ENCODE measurements around the gene MCMBP.
"Not testable (repeated sequence)": the region's sequence is repeated elsewhere in the genome, so short reads cannot be mapped to it uniquely, and the experiment has no call there.

Gene MCMBP

DNA sequence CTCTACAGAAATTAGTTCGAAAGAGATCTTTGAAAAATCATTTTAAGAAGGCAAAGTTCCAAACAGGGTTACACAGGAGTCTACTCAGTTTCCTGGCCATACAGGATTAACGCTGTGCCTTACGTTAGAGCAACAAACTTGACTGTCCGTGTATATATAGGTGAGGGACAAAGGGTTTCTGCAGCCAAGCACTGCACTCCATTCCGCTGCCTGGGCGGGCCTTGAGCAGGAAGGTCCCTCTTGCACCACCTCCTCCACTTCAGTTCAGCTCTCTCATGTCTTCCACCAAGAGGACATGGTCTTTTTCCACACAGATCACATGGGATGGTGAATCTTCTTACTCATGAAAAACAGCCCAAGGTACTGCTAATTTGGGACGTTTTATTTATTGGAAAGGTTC lies 43.2 kb downstream of the MCMBP start:
- DNase-seq, result no peak

DNA sequence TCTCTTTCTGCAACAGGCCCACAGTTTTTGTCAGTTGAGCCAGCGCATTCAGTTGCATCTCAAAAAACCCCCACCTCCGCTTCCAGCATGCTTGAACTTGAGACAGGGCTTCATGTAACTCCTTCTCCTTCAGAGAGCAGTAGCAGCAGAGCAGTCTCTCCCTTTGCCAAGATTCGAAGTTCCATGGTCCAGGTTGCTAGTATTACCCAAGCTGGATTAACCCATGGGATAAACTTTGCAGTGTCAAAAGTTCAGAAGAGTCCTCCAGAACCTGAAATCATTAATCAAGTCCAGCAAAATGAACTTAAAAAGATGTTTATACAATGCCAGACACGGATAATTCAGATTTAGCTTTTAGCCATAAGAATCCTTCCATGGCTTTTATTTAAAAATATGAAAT lies 45.2 kb downstream of the MCMBP start:
- no peak for DNase-seq

DNA sequence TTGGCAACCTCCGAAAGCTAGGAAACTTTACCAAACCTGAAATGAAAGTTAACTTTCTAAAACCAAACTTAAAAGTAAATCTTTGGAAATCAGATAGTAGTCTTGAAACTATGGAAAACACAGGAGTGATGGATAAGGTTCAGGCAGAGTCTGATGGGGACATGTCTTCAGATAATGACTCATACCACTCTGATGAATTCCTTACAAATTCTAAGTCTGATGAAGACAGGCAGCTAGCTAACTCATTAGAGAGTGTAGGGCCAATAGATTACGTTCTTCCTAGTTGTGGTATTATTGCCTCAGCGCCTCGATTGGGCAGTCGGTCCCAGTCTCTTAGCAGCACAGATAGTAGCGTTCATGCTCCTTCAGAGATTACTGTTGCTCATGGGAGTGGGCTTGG lies 45.9 kb downstream of the MCMBP start:
- no peak for DNase-seq

DNA sequence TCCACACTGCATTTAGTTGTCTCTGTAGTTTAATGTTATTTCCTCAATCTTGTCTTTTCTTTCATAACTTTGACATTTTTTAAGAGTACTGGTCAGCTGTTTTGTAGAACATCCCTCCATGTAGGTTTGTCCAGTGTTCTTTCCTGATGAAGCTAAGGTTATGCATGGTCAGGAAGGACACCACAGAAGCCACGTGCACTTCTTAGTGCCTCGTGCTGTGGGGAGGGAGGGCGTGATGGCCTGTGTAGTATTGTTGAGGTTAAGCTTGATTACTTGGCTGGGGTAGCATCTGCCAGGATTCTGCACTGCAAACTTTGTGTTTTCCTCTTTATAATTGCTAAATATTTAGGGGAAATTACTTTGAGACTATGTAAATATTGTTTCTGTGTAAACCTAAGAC lies 48.3 kb downstream of the MCMBP start:
- DNase-seq, result no peak

DNA sequence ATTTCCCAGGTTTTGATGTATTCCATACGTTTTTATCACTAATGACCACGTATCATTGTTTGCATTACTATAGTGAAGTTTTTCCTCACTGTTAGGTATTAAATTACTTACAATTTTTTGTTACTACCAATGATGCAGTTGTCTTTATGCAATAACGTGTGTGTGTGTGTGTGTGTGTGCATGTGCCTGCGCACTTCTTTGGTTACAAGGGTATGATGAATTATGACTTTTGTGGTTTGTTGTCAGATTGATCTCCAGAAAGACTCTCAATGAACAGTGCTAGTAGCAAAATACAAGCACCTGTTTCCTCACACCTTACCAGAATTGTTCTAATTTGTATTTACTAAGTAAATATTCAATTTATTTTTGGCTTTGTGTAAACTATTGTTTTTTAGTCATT lies 51.5 kb downstream of the MCMBP start:
- DNase-seq, result peak in 1 of 2 experiments; percentile 21

DNA sequence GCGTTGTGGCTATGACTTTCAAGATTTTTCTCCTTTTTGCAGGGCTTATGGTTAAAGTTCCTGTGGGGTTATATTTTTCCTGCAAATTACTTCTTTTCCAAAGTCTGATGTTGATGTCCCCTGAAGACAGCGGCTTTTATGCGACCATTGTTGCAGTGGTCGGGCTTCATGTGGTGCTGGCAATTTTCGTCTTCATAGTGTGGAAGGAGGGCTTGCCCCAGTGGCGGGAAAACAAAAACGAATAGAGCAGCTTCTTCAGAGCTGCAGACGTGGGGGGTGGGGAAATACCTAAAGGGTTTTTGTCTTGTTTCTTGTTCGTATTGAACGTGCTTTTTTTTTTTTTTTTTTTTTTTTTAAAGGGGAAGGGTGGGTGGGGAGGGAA lies 53.8 kb downstream of the MCMBP start:
- no peak for DNase-seq

DNA sequence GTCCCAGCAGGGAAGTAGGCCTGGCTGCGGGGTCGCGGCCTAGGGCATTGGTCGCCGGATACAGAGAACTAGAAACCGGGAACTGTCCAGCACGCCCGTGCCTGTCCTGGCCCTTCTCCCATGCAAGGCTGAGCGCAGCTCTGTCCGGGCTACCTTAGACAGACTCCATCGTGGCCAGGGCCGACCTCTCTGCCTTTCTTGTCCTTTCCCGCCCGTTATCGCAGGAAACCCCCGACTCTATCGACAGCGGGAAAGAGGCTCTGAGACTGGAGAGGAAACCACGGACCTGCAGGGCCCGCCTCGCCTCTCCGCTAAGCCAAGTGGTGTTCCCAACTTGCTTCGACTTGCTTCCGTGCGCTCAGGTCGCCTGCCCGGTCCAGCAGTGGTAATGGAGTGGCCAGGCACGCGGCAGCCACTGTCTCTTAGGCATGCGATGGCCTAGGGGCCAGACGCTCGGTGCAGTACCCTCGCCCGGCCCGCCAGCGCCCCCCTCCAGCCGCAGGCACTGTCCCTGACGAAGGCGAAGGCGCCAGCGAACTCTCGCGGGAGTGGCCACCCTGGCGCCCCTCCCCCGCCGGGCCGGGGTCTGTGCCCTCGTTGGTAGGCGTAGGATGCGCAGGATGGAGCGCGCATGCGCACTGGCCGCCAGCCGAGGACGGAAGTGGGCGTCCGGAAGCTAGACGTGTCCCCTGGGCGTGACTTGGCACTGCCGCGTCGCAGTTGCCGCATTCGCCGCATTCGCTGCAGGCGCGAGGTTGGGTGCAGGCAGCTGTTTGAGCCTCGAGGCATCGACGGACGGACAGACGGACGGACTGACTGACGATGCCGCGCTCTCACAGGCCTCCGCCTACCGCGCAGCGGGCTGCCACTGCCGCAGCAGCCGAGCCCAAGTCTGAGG lies 54.4 kb downstream of the MCMBP start:
- no peak for DNase-seq

DNA sequence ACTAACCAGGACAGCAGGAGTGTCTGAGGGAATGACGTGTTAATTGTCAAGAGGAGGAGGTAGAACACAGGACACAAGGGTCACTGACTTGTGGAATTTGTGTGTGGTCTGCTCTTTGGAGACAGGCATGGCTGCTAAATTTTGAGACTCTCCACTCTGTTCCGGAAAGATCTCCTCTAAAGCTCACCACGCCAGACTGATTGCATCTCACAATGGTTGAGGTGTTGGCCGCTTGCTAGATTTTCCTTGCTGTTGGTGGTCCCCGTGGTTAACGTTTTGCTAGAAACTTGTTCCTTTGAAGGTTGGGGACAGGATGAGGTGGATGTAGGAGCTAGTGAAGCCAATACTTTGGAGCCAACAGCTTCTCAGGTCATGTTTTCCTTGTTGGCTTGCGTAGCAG lies 57.0 kb downstream of the MCMBP start:
- no peak for DNase-seq

DNA sequence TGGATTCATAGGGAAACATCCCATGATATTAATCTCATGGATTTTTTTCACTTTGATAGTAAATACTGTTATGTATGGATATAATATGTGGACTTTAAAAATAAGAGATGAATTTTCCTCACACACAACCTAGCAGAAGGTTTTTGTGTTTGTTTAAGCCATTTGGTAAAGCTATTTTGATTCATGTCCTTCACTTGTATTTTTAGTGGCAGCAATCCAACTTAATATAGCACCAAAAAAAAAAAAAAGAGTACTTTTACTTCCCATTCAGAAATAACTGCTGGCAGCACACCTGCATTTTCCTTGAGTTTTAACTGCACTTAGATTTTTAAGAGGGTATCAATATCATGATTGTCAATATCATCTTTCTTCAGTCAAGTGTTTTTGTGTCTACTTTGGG lies 60.0 kb downstream of the MCMBP start:
- peak; percentile 35 to 60 for DNase-seq

DNA sequence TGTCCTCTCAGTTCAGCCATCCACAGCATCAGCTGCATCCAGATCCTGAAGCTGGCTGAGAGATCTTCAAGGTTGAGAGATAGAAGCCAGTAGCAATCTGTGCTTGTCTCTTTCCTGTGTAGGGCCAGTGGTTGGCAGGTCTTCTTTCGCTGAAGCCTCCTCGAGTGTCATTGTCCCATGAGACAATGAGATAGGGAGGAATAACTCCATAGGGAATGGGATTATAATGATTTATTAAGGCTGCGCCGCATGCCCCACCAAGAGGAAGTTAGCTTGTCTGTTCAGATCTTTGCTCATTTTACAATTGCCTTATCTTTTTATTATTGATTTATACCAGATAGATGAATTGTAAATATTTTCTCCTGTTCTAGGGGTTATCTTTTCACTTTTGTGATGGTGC lies 61.5 kb downstream of the MCMBP start:
- DNase-seq, result no peak

DNA sequence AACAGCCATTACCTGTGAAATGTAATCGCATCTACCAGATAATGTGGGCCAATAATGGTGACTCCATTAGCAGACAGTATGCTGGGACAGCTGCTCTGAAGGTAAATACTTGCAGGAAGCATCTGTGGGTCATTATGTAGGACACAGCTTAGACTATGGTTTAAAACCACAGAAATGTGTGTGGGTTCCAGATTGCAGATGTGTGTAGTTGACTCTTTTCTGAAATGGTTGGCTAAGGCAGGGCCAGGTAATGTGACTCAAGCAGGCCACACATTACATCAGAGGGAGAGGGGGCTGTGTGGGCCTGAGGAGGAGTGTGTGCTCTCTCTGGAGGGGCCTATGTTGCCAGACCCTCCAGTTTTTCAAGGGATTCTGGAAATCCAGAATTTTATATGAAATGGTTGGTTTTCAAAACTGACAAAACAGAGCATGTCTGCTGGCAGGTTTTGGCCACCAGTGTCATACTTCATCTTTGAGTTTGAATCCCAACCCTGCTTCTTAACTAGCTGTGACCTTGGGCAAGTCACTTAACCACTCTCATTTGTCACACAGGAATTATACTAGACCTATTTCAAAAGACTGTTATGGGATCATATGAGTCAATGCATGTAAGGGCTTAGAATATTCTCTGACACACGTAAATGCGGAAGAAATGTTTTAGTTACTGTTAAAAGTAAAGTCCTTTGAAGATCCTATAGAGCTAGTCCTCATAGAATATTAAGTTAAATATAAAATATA lies 64.5 kb downstream of the MCMBP start:
- peak; percentile 38 to 68 for DNase-seq

DNA sequence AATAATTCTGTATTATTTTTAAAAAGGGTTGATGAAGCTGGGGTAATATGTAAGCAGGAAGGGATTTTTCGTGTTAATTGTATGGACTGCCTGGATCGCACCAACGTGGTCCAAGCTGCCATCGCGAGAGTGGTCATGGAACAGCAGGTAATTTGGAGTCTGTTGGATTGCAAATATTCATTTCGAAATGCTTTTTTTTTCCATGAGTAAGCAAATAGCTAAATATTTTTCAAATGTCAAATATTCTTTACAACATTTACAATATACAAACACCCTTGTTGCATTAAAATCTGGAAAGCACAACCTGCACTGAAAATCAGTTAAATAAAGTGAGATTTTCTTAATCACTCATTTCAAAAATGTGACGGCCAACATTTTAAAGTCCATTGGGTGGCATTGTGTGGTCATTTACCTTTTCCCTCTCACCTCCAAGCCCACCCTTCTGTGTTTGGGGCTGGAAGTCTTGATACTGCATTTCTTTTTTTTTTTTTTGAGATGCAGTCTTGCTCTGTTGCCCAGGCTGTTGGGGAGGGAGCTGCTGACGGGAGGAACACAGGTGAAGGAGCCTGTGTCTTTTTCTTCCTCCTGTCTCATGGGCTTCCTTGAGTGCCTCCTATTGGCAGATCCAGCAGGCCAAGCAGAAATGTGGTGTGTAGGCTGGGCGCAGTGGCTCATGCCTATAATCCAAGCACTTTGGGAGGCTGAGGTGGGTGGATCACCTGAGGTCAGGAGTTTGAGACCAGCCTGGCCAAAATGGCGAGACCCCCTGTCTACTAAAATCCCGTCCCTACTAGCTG lies 66.1 kb downstream of the MCMBP start:
- no peak for DNase-seq

DNA sequence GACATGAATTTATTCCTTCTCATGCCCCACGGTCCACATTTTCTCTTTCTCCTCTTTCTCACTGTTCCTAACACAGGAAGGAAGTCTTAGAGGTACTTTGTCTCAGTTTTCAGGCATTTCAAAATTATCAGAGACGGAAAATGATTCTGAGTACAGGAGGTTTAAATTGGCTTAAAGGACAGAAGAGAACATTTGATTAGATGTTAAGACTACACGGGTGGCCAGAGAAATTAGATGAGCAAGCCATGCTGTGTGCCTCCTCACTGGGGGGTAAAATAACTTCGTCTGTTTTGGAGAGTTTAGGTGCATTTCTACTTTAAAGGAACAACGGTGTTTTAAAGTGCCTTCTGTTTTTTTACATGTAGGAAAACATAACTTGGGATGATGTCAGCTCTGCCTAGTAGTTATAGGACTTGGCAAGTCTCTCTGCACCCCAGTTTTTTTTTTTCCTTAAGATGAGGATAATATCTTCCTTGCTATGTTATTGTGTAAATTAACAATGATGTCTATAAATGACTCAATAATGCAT lies 66.9 kb downstream of the MCMBP start:
- no peak for DNase-seq

DNA sequence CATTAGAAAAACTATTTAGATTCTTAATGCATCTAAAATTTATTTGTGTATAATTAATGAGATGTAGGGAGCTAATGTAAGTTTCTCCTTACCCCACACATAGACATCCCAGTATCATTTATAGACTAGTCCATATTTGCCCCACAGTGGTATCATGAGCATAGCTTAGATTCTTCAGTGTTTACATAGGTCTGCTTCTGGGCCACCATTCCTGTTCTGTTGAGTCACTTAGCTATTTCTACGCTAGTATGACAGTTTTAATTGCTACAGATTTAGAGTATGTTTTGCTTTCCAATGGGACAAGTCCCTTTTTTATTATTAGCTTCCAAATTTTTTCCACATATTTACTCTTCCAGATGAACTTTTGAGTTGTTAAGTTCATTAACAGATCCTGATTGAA lies 69.4 kb downstream of the MCMBP start:
- no peak for DNase-seq

DNA sequence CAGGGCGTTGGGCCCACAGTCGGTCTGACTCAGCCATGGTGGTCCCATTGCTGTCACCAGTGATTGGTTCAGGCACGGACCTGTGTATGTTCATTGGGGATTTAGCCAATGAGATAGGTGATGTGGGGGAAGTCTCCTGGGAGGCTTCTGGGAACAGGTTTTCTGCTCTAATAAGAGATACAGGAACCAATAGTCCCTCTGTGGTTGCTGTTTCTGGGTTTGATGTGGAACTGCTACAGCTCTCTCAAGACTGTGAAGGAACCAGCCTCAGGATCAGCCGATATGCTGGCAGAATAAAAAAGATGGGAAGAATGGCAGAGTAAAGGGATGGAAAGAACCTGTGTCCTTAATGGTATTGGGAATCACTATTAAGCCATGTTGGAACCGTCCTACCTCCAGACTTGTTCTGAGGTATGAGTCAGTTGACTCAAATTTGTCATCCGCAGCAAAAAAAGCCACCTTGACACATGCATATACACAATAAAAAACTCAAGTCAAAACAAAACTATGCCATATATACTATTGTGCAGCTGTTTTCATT lies 70.6 kb downstream of the MCMBP start:
- no peak for DNase-seq

DNA sequence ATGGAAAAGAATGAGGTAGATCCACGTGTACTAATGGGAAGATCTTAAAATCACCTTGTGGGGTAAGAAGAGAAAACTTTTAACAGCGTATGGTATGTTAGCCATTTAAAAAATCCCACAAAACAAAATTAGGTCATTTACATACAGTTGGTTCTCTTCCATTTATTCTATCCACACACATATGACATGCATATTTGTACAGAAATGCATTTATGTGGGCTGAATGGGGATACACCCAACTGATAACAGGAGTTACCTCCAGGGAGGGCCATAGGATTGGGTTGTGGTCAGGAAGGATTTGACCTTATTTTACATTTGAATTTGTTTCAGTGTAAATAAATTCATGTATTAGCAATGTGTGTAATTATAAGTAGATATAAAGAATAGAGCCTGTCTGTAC lies 71.5 kb downstream of the MCMBP start:
- no peak for DNase-seq

DNA sequence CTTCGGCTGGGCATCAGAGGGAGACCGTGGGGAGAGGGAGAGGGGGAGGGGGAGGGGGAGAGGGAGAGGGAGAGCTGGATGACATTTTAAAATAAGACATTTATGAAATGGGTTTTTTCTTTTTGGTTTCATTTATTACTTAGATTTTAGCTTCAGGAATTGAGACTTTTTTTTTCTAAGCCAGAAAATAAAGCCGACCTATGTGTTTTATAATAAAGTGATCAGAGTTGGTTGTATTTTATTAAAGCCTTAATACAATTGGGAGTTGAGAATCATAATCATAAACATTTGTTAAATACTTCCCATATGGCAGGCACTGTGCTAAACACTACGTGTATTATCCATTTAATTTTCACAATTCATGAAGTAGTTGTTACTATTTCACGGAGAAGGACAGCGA lies 76.6 kb downstream of the MCMBP start:
- no peak for DNase-seq

DNA sequence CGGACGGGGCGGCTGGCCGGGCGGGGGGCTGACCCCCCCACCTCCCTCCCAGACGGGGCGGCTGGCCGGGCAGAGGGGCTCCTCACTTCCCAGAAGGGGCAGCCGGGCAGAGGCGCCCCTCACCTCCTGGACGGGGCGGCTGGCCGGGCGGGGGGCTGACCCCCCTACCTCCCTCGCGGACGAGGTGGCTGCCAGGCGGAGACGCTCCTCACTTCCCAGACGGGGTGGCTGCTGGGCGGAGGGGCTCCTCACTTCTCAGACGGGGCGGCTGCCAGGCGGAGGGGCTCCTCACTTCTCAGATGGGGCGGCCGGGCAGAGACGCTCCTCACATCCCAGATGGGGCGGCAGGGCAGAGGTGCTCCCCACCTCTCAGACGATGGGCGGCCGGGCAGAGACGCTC lies 77.5 kb downstream of the MCMBP start:
- DNase-seq, result not testable (repeated sequence)

DNA sequence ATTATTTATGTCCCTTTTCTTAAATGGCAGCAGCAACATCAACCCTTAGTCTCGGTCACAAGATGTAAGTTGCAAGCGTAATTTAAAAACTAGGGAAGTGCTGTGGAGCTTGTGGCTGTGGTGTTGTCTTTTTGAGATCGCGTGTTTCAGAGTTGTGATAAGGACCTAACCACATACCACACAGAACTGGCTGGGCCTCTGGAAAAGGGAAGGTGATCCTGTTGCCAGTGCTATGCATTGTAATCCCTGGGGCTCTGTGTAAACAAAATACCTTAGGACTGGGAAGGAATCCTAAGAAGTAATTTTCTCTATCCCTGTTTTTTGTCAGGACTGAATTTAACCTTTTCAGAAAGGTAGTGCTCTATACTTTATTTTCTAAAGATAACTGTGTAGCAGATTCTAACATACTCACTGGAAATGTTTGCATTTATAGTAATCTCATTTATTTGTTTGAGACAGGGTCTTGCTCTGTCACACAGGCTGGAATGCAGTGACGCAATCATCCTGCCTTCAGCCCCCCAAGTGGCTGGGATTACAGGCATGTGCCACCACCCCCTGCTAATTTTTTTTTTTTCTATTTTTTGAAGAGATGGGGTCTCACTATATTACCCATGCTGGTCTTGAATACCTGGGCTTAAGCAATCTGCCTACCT lies 86.4 kb downstream of the MCMBP start:
- DNase-seq, result no peak

DNA sequence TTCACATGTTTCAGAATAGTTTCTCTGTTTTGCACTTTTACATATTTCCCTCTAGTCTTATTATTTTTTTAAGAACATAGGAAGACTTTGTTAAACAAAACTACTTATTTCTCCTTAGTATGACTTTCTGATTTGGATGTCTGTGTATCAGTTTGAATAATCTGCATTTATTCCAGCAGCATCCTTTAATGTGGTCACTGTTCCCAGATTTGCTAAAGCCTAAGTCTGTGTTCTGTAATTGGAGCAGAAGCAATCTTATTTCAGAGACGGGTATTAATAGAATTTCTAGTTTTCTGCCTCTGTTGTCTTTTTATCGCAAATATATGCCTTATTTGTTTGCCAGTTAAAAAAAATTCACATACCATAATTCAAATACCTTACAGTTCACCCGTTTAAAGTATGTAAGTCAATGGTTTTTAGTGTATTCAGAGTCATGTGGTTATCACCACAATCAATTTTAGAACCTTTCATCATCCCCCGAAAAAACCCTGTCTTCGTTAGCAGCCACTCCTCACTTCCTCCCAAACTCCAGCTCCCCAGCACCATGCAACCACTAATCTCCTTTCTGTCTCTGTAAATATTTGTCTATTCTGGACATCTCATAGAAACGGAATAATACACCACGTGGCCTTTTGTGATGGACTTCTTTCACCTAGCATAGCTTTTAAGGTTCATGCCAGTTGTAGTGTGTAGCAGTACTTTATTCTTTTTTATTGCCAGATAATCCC lies 88.1 kb downstream of the MCMBP start:
- peak; percentile 71 to 74 for DNase-seq

DNA sequence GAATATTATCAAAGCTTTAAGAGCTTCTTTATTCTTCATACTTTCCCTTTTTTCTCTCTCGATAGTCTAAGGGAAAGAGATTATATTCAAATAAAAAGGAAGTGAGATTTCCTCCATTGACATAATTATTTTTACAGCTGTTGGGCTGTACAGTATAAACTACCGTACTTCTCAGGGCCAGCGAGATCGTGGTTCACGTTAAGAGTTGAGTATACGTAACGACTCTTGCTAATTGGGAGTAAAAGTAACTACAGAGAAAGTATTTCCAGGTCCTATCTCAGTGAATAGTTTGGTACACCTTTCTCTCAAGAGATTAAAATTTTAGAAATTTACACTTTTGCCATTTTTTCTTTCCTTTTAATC lies 89.0 kb downstream of the MCMBP start:
- DNase-seq, result no peak

All from SHP77 (cell line).